ENCODE results near the gene DGKA.

DGKA gene

DNA sequence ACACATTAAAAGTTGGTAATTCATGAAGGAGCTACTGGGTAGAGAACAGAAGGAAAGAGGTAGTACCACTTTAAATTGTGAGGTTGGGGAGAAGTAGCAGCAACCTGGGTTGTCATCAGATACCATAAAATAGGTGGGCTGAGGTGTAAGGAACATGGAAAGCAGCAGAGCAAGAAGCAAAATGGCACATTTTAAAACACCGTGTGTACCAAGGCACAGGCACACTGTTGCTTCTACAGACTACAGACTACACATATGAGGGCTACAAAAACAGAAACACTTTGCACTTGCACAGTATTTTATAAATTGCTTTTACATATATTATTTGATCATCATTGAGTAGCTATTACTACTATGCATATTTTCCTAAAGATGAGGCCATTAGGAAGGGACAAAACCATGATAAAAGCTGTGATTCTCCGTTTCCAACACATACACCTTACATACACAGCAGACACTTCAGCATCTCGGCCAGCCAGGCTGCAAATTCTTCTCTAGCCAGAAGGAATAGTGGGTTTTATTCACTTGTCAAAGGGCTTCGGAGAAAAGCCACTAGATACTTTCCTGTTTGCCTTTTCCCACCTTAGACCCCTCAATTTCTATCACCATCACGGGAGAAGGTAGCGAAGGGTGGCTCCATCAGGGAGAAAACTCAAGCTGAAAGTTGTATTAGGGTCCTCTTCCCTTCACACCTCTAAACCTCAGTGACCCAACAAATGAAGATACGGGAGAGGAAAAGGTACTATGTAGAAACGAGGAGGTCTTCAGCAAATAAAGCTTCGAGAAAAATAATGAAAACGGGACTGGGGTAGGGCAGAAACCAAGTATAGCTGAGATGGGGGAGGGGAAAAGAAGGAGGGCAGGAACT is 4.9 kb upstream of the DGKA start:
- Mint-ChIP-seq H3K36me3 (ENCODE audit: low read depth) (peaks cover 32% of the 10 kb centered on the region), H3K27ac (peak overlapping the region; percentile 95), H3K9me3 (no peaks in the 10 kb centered on the region), H3K4me1 (ENCODE audit: low read depth) (peaks cover 44% of the 10 kb centered on the region), H3K27me3 (ENCODE audit: low read depth) (no peaks in the 10 kb centered on the region), H3K4me3 (peak overlapping the region; percentile 100)

DNA sequence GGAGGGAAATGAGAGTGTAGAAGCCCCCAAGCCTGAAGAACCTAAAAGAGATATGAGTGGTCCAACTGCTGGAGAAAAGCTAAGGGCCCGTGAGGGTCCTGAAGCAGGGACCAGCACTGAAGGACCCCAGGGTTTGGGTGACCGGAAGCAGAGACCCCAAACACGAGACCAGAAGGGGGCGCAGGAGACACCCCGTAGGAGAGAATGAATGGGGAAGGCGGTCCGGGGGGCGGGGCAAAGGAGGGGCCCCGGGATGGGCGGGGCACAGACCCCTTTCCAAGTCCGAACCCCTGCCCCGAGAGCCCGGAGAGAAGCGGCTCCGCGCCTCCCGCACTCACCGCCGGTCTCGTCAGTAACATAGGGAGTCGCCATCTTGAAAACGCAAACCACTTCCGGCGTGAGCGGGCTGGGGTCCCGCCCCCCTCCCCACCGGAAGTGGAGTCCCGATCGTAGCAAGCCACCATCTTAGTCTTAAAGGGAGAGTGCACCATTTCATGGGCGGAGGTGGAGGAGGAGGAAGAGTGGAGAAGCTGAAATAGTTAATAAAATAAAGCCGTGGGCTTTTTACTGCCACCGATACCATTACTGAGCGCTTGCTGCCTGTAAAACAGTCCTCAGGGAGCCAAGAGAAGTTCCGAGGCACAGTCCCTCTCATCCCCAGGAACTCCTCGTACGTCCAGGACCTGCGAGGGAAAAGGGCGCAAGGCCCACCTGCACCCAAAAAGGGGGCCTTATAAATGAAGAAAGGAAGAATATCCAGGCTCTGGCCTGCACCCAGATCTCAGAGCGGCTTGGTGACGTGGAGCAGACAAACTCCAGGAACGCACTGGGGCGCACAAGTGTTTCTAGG is 4.0 kb upstream of the DGKA start:
- Mint-ChIP-seq H3K4me1 (ENCODE audit: low read depth) (peaks cover 40% of the 10 kb centered on the region), H3K27ac (peak overlapping the region; percentile 95), H3K36me3 (ENCODE audit: low read depth) (peaks cover 38% of the 10 kb centered on the region), H3K27me3 (ENCODE audit: low read depth) (no peaks in the 10 kb centered on the region), H3K9me3 (no peaks in the 10 kb centered on the region), H3K4me3 (peak overlapping the region; percentile 100)

DNA sequence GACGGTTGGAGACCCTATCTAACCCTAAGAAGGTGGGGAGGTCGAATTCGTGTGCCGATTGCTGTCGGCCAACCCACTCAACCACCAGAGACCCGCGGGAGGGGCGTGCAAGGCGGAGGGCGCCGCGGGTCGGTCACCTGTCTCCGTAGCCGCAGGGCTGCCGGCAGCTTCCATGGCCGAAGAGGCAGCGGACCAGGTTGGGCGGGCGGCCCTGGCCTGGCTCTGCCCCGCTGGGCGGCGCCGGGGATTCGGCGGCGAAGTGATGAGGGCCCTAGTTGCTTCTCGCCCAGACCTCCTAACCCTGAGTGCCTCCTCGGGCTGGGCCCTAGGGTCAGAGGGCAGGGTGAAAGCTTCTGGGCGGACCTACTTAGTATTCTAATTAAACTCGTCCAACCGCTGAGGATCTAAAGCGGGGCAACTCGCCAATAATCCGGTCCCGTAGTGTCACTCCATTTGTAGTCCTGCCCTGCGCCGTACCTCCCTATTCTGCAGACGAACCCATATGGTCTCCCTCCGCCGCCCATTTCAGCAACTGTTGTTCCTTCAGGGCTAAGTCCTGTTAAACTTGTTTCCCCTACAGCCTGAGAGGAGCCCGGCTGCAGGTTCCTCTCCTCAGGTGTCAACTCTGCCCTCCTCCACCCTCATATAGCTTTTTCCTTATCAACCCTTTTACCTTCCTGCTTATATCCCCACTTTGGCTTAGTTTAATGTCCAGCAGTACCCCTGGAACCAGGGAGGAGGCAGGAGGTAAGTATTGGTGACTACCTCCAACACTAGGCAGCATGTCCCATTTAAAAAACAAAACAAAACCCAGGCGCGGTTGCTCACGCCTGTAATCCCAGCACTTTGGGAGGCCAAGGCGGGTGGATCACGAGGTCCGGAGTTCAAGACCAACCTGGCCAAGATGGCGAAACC is 3.1 kb upstream of the DGKA start, which contains the start of gene PYM1:
Gene PYM1, minus strand, starts transcription at position 307 of the 915 bp plus-strand sequence. Its CDS starts 133 bp downstream, at position 174.
- peaks cover 38% of the 10 kb centered on the region for H3K36me3 Mint-ChIP-seq (ENCODE audit: low read depth)
- H3K9me3 Mint-ChIP-seq: no peaks in the 10 kb centered on the region
- no peaks in the 10 kb centered on the region for H3K27me3 Mint-ChIP-seq (ENCODE audit: low read depth)
- H3K27ac Mint-ChIP-seq: peak within 1 kb of the TSS; percentile 98
- H3K4me1 Mint-ChIP-seq (ENCODE audit: low read depth): peaks cover 37% of the 10 kb centered on the region
- peak within 1 kb of the TSS; percentile 100 for H3K4me3 Mint-ChIP-seq

DNA sequence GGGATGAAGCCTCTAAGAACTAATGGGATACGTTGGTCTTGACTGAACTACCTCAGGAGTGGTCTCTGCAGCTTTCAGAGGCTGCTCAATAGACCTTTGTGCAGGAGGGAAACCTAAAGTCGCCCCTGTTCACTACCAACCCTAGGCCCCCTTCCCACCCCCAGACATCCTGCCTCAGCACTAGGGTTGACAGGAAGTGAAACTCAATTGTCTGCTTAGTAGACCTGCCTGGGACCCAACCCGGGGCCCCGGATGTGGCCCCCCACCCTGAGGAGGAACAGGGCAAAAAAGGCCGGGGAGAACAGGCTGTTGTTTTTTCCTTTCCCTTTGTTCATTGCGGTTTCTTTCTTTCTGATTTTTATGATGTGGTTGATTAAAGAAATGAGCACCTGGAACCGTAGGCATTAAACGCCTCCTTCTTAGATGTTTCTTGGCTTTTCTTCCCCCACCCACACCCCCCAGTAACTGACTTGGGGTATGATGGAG is 1.6 kb upstream of the DGKA start:
- Mint-ChIP-seq H3K36me3 (ENCODE audit: low read depth) (peaks cover 45% of the 10 kb centered on the region), H3K9me3 (no peaks in the 10 kb centered on the region), H3K27me3 (ENCODE audit: low read depth) (no peaks in the 10 kb centered on the region), H3K4me3 (peak overlapping the region; percentile 100), H3K4me1 (ENCODE audit: low read depth) (peaks cover 43% of the 10 kb centered on the region), H3K27ac (peak overlapping the region; percentile 98)

DNA sequence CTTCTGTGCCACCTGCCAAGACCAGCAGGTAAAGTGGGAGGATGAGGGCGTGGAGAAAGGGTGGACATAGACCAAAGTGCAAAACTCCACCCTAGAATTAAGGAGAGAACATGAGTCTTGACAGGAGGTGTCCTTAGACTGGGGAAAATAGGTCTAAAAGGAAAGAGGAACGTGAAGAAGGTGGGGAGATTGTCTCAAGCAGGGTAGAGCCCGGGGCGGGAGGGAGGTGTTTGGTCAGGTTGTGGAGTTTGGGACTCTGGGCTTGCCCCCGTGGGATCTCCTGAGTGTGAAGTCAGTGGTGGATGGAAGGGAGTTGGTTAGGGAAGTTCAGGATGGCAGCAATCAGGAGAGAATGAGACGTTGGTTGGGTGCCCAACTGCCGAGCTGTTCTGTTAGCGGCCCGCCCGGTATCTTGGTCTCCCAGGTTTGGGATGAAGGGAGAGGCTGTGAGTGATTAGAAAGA is 386 bp downstream of the DGKA start:
- Mint-ChIP-seq H3K27ac (peak overlapping the region; percentile 98), H3K9me3 (no peaks in the 10 kb centered on the region), H3K4me3 (peak overlapping the region; percentile 100), H3K36me3 (ENCODE audit: low read depth) (peaks cover 48% of the 10 kb centered on the region), H3K4me1 (ENCODE audit: low read depth) (peaks cover 50% of the 10 kb centered on the region), H3K27me3 (ENCODE audit: low read depth) (no peaks in the 10 kb centered on the region)

DNA sequence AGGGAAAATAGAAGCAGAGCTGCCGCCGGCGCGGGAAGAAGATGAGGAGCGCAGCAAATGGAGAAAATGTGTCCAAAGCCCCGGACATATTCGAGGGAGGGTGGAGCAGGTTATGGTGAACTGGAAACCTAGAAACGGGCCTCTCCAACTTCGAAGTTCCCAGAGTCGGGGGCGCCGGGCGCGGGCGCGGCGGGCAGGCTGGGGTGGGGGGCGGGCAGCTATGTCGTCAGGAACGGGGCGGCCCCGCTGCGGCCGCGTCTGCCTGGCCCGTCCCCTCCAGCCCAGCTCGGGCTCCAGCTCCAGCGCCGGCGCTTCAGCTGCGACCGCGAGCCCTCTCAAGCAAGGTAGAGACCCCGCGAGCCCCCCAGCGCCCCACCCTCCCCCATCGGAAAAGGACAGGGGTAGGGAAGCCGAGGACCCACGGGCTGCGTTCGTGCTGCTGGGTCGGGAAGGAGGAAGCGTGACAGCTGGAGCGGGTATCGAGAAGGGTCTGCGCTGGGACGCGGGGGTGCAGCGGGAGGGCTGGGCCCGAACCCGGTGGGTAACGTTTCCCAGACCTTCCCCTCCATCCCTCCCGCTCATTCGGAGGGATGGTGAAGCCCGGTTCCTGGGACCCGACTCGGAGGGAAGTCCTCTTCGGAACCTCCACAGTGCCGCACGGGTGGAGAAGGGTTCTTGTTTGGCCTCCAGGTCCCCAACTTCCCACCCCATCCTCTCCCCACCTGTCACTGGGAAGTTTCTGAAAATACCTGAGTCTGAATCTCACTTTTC is 1.0 kb downstream of the DGKA start:
- H3K36me3 Mint-ChIP-seq (ENCODE audit: low read depth): peaks cover 53% of the 10 kb centered on the region
- H3K4me3 Mint-ChIP-seq: peak overlapping the region; percentile 100
- H3K27me3 Mint-ChIP-seq (ENCODE audit: low read depth): no peaks in the 10 kb centered on the region
- no peaks in the 10 kb centered on the region for H3K9me3 Mint-ChIP-seq
- peaks cover 57% of the 10 kb centered on the region for H3K4me1 Mint-ChIP-seq (ENCODE audit: low read depth)
- H3K27ac Mint-ChIP-seq: peak overlapping the region; percentile 98

DNA sequence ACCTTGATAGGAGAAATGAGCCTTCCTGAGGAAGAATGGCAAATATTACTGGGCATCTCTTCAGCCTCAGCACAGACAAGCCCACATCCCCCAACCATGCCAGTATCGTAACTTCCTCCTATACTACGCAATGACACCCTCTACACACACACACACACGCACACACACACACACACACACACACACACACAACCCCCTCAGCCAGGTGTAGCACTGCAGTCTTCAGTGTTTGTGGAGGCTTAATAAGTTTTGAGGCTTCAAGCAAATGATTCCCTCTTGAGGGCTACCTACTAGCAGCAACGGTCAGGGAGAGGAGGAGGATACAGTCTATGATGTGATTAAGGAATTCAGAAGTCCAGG is 1.6 kb downstream of the DGKA start:
- Mint-ChIP-seq H3K27me3 (ENCODE audit: low read depth) (no peaks in the 10 kb centered on the region), H3K4me1 (ENCODE audit: low read depth) (peaks cover 62% of the 10 kb centered on the region), H3K9me3 (no peaks in the 10 kb centered on the region), H3K36me3 (ENCODE audit: low read depth) (peaks cover 54% of the 10 kb centered on the region), H3K27ac (peak overlapping the region; percentile 93), H3K4me3 (peak overlapping the region; percentile 100)

DNA sequence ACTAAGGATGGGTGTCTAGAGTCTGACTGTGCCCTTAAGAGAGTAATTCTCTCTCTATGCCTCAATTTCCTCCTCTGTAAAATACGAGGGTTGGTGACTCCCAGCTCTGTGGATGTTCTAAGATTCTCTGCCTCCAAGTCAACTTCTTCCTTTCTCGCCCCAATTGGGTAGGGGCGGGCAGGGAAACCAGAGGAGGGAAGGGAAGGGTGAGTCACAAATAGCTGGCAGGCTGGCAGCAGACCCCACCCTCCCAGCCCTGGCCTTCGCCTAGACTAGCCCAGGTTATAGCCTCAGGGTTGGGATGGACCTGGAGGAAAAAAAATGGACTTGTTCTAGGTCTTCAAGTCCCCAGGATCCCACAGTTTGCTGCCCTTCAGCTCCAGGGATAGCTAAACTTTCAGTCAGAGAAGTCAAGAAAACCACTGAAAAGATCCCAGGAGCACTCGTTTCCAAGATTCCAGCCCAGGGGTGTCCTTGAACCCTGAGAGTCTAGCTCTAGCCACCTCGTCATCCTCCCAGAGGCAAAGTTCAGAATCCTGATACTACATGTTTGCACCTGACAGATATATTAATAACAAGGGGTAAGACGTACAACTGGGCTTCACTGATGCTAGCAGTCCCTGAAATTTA is 2.3 kb downstream of the DGKA start:
- H3K4me3 Mint-ChIP-seq: peak overlapping the region; percentile 100
- H3K4me1 Mint-ChIP-seq (ENCODE audit: low read depth): peaks cover 64% of the 10 kb centered on the region
- no peaks in the 10 kb centered on the region for H3K27me3 Mint-ChIP-seq (ENCODE audit: low read depth)
- H3K27ac Mint-ChIP-seq: peak overlapping the region; percentile 93
- no peaks in the 10 kb centered on the region for H3K9me3 Mint-ChIP-seq
- peaks cover 59% of the 10 kb centered on the region for H3K36me3 Mint-ChIP-seq (ENCODE audit: low read depth)

DNA sequence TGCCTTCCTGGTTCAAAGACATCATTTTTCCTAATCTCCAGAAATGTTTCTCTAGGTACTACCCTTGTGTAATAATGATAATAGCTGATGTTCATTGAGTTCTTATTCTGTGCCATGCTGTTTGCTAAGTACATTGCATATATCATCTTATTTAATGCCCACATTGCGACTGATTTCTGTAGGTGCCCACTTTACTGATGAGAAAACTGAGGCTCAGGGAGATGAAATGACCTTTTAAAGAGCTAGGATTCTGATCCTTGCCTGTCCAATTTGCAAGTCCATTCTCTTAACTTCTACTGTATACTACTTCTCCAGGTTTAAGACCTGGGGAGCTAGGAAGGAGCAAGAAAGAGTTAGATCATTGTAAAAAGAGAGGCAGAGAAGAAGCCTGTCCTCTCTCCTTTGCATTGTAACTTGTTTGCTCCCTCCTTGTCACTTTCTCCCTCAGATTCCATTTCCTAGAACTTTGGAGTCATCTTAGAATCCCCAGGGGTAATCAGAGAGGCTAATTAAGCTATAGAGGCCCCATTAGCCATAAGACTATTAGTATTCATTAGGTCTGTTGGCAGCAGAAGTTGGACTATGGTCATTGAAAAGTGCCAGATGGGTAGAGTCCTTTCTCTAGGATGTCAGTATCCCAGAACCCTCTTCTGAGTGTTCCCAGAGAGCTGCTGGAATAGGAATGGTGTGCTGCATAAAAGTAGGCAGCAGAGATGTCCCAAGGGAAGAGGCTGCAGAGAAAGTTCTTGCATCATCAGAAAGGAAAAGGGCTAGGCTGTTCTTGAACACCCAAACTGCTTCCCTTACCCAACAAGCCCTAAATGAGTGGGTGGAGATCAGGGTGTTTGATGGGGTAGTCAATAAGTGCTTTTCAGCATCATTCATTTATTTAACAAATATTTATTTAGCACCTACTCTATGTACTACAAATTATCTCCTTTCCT is 3.1 kb downstream of the DGKA start:
- Mint-ChIP-seq H3K36me3 (ENCODE audit: low read depth) (peaks cover 66% of the 10 kb centered on the region), H3K4me3 (peak overlapping the region; percentile 100), H3K27ac (peak overlapping the region; percentile 53), H3K27me3 (ENCODE audit: low read depth) (no peaks in the 10 kb centered on the region), H3K9me3 (no peaks in the 10 kb centered on the region), H3K4me1 (ENCODE audit: low read depth) (peaks cover 71% of the 10 kb centered on the region)

DNA sequence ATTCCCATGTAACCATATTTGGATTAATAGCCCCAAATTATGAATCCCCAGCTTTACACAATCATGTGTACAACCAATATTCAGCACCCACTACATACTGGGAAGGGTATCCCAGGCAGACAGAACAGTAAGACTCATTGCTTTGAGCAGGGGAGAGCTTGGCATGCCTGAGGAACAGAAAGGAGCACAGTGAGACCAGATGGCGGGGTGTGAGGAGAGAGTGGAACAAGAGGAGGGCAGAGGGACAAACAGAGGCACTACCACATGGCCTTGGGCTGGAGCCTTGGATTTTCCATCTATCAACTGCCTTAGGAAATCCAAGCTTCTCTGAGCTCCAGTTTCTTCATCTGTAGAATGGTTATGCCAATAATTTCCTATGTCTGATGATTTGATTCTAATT is 3.8 kb downstream of the DGKA start:
- H3K27me3 Mint-ChIP-seq (ENCODE audit: low read depth): no peaks in the 10 kb centered on the region
- H3K4me1 Mint-ChIP-seq (ENCODE audit: low read depth): peaks cover 71% of the 10 kb centered on the region
- peak overlapping the region; percentile 100 for H3K4me3 Mint-ChIP-seq
- H3K36me3 Mint-ChIP-seq (ENCODE audit: low read depth): peaks cover 68% of the 10 kb centered on the region
- no peaks in the 10 kb centered on the region for H3K9me3 Mint-ChIP-seq
- H3K27ac Mint-ChIP-seq: peak overlapping the region; percentile 59

DNA sequence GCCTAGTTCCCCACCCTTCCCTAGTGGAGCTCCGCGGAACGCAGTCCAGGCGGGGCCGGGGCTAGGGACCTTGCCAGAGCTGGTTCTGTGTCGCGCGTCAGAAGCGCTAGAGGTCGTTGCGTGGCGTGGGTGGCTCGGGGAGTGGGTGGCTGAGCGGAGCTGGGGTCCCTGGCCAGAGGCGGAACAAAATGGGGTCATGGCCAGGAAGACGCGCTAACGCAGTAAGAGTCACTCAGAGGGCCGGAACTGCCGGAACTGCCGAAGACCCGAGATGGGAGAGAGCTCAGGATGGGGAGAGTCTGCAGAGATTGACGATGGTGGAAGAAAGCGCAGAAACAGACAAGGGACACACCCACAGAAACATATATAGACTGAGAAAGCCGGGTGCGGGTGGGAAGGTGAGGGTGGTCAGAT is 4.8 kb downstream of the DGKA start:
- Mint-ChIP-seq H3K27me3 (ENCODE audit: low read depth) (no peaks in the 10 kb centered on the region), H3K4me3 (peak overlapping the region; percentile 100), H3K27ac (peak overlapping the region; percentile 82), H3K9me3 (no peaks in the 10 kb centered on the region), H3K36me3 (ENCODE audit: low read depth) (peaks cover 77% of the 10 kb centered on the region), H3K4me1 (ENCODE audit: low read depth) (peaks cover 73% of the 10 kb centered on the region)

DNA sequence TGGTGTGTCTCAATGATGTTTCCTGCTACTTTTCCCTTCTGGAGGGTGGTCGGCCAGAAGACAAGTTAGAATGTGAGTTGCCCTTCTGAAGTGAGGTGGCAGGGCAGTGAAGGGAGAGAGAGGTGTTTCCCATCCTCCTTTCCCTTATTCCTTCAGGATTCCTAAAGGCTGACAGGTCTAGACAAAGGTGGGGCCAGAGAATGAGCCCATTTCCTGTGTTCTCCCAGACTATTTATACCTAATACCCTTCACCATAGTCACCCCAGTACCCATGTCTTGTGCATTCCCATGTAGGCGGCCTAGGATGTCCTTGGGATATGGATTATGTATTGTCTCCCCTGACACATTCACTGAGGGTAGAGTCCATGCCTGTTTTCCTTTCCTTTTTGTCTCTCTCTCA is 7.0 kb downstream of the DGKA start:
- Mint-ChIP-seq H3K27ac (peak overlapping the region; percentile 67), H3K9me3 (no peaks in the 10 kb centered on the region), H3K36me3 (ENCODE audit: low read depth) (peaks cover 83% of the 10 kb centered on the region), H3K27me3 (ENCODE audit: low read depth) (no peaks in the 10 kb centered on the region), H3K4me1 (ENCODE audit: low read depth) (peaks cover 81% of the 10 kb centered on the region), H3K4me3 (peak overlapping the region; percentile 3)
